Stomach (tissue), 9 donors: ENCODE measurements around the gene CREBBP. TPM values are rescaled to one million over a fixed set of nuclear protein-coding genes. Genes with fewer than 3 reads are reported as not detected.

ENCODE experiments used
- DNase-seq, 2 donors: peaks; one replicate each; pipeline versions ENCODE4 v3.0.0 to v3.0.0-alpha.2; 2013 to 2019
- H3K27ac ChIP-seq, 5 donors: fragments of 200-600 bp in 4 of 5; sonication (generic) in 4 of 5; one replicate each; pipeline ENCODE4 v1.5.1; 2013 to 2019; ENCODE audit warnings: mild to moderate bottlenecking in 1 of 5, moderate library complexity in 1 of 5
- H3K27me3 ChIP-seq, 3 donors: fragments of 200-600 bp; sonication (generic); one replicate each; pipeline ENCODE4 v1.5.1; 2017 to 2019; ENCODE audit warnings: mixed run types in 1 of 3
- H3K36me3 ChIP-seq, 4 donors: fragments of 200-600 bp; sonication (generic); 1 replicate in 3 of 4; 2 replicates in 1 of 4; pipeline ENCODE4 v1.5.1; 2016 to 2019
- H3K4me1 ChIP-seq, 4 donors: fragments of 200-600 bp; sonication (generic); one replicate each; pipeline ENCODE4 v1.5.1; 2016 to 2019
- H3K4me3 ChIP-seq, 4 donors: fragments of 200-600 bp; sonication (generic) in 3 of 4; one replicate each; pipeline ENCODE4 v1.5.1; 2016 to 2019; ENCODE audit warnings: mild to moderate bottlenecking in 1 of 4
- H3K9me3 ChIP-seq, 4 donors: fragments of 200-600 bp; sonication (generic); one replicate each; pipeline ENCODE4 v1.5.1; 2016 to 2019
- CTCF ChIP-seq, 7 experiments: fragments of 450-650 bp in 4 of 7; fragments of 200-600 bp in 3 of 7; sonication (generic) in 3 of 7; IDR thresholded peaks; one replicate each; pipeline ENCODE4 v1.5.1; 2016 to 2019; ENCODE audit warnings: antibody characterized with exemption in 7 of 7, control low read depth in 2 of 7, mild to moderate bottlenecking in 1 of 7
- EP300 ChIP-seq: sonication (generic); formaldehyde crosslinking; IDR thresholded peaks from one replicate; pipeline ENCODE4 v1.6.1; 2017; ENCODE audit warnings: antibody characterized with exemption
- POLR2A ChIP-seq, 4 donors: fragments of 450-650 bp; IDR thresholded peaks; one replicate each; pipeline ENCODE4 v1.6.1; 2016; ENCODE audit warnings: antibody characterized with exemption in 4 of 4, control low read depth in 2 of 4, mild to moderate bottlenecking in 1 of 4, moderate library complexity in 1 of 4
- POLR2AphosphoS5 ChIP-seq, 3 donors: sonication (generic); formaldehyde crosslinking; IDR thresholded peaks; one replicate each; pipeline ENCODE4 v1.6.1; 2016; ENCODE audit warnings: antibody characterized with exemption in 3 of 3
- WGBS, 5 donors: extraction: QIAGEN DNeasy Blood & Tissue Kit in 3 of 5; methylation state at CpG; one replicate each; pipeline versions ENCODE4 v1.1.5 to v1.1.7; 2013 to 2018; 5-methylcytosine and 5-hydroxymethylcytosine counted together
- intact Hi-C: fragments of 100-400 bp; cut with DNase I; formaldehyde crosslinking; loops from one replicate; pipeline ENCODE4 v1.15.1; 2023; ENCODE audit warnings: low total_unique reads
- polyA plus RNA-seq, 3 donors: library from polyadenylated mRNA; stranded (reverse); fragments of 200-250 nt; gene quantifications; one replicate each; pipeline ENCODE4 v1.2.3, GENCODE V29; 2013
- total RNA-seq, 5 donors: library from RNA; depleted of rRNA; stranded (reverse); fragments of >200 nt; gene quantifications; one replicate each; pipeline versions ENCODE4 v1.1.0 to v1.2.3, GENCODE V29; 2014 to 2016
- donor health status: healthy with polysubstance abuse.
- donor health status: Bipolar disorder and iron deficiency.
- donor health status: healthy.

CREBBP gene
- total and polyA plus RNA-seq, 8 donors, result 6.7 to 116 (median 75.9) TPM

DNA sequence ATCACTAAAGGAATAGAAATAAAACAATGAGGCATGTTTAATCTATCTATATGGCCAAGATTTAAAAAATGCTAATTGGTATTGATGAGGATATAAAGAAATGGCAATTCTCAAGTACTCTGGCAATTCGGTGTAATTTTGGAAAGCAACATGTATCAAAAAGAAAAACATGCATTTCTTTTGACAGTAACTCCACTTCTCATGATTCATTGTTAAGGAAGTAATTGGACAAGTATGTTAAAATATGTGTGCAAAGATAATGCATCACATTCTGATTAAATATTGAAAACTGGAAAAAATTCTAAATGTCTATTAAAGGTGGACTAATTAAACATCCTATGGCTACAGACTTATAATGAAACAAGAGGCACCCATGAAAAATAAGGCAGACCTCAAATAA is 81.2 kb downstream of the CREBBP start:
- intact Hi-C loops, result no loop called here
- Histone ChIP-seq H3K4me1 (peaks cover 7 to 87% (median 52%) of the 10 kb centered on the region in 4 donors), H3K27ac (no peak overlapping the region), H3K4me3 (no peak overlapping the region), H3K36me3 (no peaks in the 10 kb centered on the region), H3K9me3 (no peaks in the 10 kb centered on the region), H3K27me3 (no peaks in the 10 kb centered on the region)
- no peak for TF ChIP-seq POLR2A (IDR thresholded peaks at IDR 0.05)
- 43 to 89% (median 78%) methylated on average over 1 of the region's 1 CpG for WGBS, 5 donors
- no peak for DNase-seq

DNA sequence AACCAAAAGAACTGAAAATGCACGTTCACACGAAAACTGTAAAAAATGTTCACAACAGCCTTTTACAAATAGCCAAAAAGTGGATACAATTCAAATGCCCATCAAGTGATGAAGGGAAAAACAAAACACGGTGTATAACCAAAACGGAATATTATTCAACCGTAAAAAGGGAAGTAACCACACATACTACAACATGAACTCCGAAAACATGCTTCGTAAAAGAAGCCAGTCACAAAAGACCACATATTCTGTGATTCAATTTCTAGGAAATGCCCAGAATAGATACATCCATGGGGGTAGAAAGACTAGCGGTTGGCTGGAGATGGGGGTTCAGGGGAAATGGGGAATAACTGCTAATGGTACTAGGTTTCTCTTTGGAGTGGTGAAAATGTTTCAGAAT is 81.7 kb downstream of the CREBBP start:
- Histone ChIP-seq H3K27ac (no peak overlapping the region), H3K4me3 (no peak overlapping the region), H3K27me3 (no peaks in the 10 kb centered on the region), H3K36me3 (no peaks in the 10 kb centered on the region), H3K4me1 (peaks cover 5 to 85% (median 49%) of the 10 kb centered on the region in 4 donors), H3K9me3 (no peaks in the 10 kb centered on the region)
- DNase-seq, result no peak
- WGBS, 5 donors, result 89 to 93% (median 90%) methylated on average over 8 of the region's 8 CpGs
- no peak for TF ChIP-seq POLR2AphosphoS5 (IDR thresholded peaks at IDR 0.05)
- no peak for TF ChIP-seq POLR2A (IDR thresholded peaks at IDR 0.05)
- no peak for TF ChIP-seq EP300
- TF ChIP-seq CTCF (IDR thresholded peaks at IDR 0.05), result no peak
- intact Hi-C loops, result no loop called here

DNA sequence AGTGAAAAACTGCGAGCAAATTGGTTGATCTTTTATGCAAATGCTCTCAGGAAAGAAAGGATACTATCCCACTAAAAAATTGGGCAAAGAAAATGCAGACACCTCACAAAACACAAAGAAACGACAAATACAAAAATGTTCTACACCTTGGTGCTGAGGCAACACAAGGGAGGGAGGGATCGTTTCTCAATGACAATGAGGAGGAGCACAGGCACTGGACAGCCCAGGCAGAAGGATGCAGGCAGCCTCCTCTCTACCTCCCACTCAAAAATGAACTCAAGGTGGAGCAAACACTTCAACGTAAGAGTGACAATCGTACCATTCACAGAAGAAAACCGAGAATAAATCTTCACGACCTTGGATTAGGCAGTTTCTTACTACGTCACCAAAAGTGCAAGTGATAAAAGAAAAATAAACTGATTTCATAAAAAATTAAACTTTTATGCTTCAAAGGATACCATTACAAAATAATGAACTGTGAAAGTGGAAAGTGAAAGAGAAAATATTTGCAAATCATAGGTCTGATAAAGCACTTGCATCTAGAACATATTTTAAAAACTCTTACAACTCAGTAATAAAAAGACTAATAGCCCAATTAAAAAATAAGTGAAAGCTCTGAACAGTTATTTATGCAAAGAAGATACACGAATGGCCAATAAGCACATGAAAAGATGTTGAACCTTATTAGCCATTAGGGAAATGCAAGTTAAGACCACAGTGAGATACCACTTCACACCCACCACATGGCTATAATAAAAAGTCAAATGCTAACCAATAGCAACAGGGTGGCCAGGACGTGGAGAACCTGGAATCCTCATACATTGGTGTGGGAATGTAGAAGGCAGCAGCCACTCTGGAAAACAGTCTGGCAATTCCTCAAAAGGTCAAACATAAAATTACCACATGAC is 82.4 kb downstream of the CREBBP start:
- H3K27me3 ChIP-seq, result no peaks in the 10 kb centered on the region
- H3K27ac ChIP-seq, result no peak overlapping the region
- H3K4me1 ChIP-seq, result peaks cover 12 to 86% (median 51%) of the 10 kb centered on the region in 4 donors
- no peak for DNase-seq
- intact Hi-C loops, result no loop called here
- TF ChIP-seq POLR2A (IDR thresholded peaks at IDR 0.05), result no peak
- no peaks in the 10 kb centered on the region for H3K9me3 ChIP-seq
- 36 to 56% (median 42%) methylated on average over 10 of the region's 10 CpGs for WGBS, 5 donors
- peaks cover 0 to 2% (median 2%) of the 10 kb centered on the region in 4 donors for H3K36me3 ChIP-seq
- no peak overlapping the region for H3K4me3 ChIP-seq

DNA sequence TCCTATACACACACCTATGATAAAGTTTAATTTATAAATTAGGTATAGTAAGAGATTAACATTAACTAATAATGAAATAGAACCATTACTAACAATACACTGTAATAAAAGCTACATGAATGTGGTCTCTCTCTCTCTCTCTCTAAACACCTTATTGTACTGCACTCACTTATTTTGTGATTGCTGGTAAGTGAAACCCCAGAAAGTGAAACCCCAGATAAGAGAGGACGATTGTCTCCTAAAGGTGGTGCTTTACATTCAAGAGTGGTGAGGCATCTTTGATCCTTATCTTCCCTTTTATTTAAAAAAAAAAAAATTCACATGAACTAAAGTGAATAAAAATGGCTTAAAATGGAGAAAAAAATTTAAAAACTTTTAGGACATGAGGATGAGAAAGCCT is 83.0 kb downstream of the CREBBP start:
- TF ChIP-seq POLR2A (IDR thresholded peaks at IDR 0.05), result no peak
- TF ChIP-seq CTCF (IDR thresholded peaks at IDR 0.05), result no peak
- no peak for TF ChIP-seq POLR2AphosphoS5 (IDR thresholded peaks at IDR 0.05)
- no peak for TF ChIP-seq EP300
- no peak overlapping the region for H3K27ac ChIP-seq
- H3K4me1 ChIP-seq, result peaks cover 13 to 93% (median 55%) of the 10 kb centered on the region in 4 donors
- no peak overlapping the region for H3K4me3 ChIP-seq
- 11 to 28% (median 18%) methylated on average over 1 of the region's 1 CpG for WGBS, 5 donors
- peaks cover 6 to 9% (median 9%) of the 10 kb centered on the region in 4 donors for H3K36me3 ChIP-seq
- H3K27me3 ChIP-seq, result no peaks in the 10 kb centered on the region
- intact Hi-C loops, result no loop called here
- H3K9me3 ChIP-seq, result no peaks in the 10 kb centered on the region
- no peak for DNase-seq

DNA sequence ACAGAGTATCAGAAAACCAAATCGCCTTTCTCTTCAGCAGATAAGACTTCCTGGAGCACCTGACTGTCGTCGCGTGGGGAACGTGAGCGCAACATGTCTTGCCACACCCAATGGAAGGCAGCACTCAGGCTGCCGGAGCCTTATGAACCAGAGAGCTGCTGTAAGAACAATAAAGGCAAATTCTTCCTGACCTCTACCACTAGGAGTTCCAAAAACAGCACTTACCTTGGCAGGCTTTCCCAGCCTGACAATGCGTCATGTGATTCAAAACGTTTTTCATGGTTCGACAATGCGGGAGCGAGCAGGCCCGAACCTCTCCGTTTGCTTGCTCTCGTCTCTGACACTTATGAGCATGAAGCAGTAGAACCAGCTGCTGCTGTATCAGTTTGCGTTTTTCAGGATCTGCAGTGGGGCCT is 87.3 kb downstream of the CREBBP start:
- H3K9me3 ChIP-seq, result no peaks in the 10 kb centered on the region
- 58 to 68% (median 59%) methylated on average over 16 of the region's 16 CpGs for WGBS, 5 donors
- H3K36me3 ChIP-seq, result peaks cover 36 to 52% (median 46%) of the 10 kb centered on the region in 4 donors
- TF ChIP-seq EP300 (no peak), POLR2AphosphoS5 (IDR thresholded peaks at IDR 0.05) (peak in 1 of 3 donors; percentile 28)
- H3K27ac ChIP-seq, result no peak overlapping the region
- H3K4me1 ChIP-seq, result peaks cover 13 to 63% (median 38%) of the 10 kb centered on the region in 4 donors
- peak in 1 of 2 donors; percentile 41 for DNase-seq
- intact Hi-C loops, result no loop called here
- H3K27me3 ChIP-seq, result no peaks in the 10 kb centered on the region
- H3K4me3 ChIP-seq, result no peak overlapping the region
